Stimulated activated CD8-positive, alpha-beta memory T cell treated with anti-CD3 and anti-CD28 coated beads, Interleukin-2, amount 100 ng/mL, for 1 hour (primary cell): ENCODE measurements around the gene CCDC102A.

Source experiments
- DNase-seq, 2 donors: peaks; one replicate each; pipeline ENCODE4 v3.0.0-alpha.2; 2020; ENCODE audit warnings: low read depth in 2 of 2

Gene CCDC102A

GRCh38 chr16:57479205-57479975 is 57.0 kb downstream of the CCDC102A start:
- DNase-seq, result no peak

GRCh38 chr16:57478396-57479204 is 57.8 kb downstream of the CCDC102A start:
- DNase-seq, result no peak

GRCh38 chr16:57477531-57478202 is 58.7 kb downstream of the CCDC102A start:
- no peak for DNase-seq

DNA sequence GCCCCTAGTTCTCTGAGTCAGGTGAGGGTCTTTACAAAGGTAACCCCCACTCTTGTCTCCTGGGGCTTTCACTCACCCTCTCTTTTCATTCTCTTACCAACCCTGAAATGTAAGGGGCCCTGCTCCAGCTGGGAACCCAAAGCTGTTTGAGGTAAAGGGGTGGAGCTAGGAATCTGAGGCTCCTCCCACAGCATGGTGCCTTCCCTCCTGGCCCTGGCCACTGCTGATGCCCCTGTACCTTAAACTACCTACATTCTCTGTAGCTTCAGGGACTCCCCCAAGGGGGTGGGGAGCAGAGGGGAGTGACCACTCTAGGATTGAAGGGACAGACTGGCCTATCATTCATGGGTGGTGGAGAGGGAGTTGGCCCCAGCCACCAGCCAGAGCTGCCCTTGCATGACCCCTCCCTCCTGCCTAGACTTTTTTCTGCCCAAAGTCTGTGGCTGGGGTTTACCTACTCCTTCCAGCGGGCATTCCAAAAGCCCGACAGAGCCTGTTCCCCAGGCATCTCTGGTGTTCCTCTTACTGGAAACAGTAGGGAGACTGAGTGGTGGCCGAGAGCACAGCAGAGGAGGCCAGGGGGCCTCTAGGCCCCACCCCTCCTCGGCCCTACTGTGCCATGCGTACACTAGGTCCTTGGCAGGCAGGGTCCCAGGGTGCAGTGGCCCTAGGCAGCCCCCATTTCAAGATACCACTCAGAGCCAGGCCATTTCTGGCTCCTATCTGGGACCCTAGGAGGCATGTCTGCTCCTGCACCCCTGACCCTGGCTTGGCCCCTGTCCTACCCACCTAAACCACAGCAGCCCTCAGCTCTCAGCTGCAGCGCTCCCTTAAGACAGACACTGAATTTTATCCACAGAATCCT is 59.6 kb downstream of the CCDC102A start:
- DNase-seq, result no peak

DNA sequence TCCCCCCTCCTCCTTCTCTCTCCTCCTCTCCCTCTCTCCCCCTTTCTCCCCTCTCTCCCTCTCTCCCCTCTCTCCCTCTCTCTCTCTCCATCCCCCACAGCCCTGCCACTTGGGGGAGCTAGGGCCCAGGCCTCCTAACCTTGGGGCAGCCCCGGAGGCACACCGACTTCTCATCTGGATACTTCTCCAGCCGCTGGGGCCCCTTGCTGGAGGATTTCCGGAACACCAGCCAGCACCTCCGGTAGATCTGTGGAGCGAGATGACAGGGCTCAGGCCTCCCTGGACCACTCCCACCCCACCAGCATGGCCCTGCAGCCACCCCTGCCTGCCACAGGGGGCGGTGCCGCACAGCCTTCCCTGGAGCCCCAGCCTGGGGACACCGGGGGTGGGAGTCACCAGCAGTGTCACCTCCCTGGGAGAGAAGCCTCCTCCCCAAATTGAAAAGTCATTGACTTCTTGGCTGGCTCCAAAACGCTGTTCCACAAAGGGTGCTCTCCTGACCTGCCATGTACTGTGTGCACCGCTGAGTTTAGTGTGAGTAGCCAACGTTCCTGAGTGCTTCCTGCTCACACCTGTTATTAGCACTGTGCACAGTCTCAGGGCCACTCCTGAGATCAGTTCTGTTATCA is 60.5 kb downstream of the CCDC102A start:
- peak; percentile 44 to 48 for DNase-seq

DNA sequence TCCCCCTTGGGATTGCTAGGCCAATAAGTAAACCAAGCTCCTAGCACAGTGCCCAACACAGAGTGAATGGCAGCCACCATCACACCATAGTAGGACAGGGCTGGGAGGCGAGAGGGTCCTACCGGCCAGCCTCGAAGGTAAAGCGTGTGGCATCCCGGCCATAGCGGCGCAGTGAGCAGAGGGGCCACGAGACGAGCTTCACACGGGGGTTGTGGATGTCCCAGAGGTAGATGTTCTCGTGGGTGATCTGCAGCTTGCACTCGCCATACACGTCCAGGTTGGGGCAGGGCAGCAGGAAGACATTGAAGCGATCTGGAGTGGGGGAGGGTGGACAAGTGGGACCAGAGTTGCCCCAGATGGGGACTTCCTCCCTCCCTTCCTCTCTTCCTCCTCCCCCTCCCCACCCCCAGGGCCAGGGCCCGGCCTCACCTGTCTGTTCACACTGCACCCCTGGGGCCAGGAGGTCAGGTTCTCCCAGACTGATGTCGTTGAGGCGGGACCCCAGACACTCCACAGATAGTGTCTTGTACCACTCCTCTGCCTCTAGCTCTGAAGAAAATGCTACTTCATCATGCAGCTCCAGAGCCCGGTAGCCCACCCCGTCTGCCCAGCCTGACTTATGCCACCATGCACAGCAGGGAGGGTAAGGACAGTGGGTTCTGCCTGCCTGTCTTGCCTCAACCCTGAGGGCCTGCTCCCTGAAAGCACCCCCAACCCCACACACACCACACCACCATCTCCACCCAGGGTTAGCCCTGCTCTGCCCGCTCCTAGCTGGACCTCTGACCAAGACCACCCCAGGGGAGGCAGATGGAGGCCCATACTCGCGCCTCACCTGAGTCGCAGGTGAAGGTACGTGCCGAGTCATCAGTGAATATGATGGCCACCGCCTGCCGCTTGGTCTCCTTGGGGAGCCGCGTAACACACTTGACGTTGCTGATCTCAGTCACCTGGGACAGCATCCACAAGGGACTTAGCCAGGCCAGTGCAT is 61.4 kb downstream of the CCDC102A start:
- DNase-seq, result no peak

- no peak for DNase-seq
Observed at GRCh38 chr16:57473906-57474305, 62.5 kb downstream of the CCDC102A start.

GRCh38 chr16:57473176-57473840 is 63.1 kb downstream of the CCDC102A start:
- no peak for DNase-seq

- DNase-seq, result no peak
Observed at GRCh38 chr16:57472665-57473060, 63.7 kb downstream of the CCDC102A start.

DNA sequence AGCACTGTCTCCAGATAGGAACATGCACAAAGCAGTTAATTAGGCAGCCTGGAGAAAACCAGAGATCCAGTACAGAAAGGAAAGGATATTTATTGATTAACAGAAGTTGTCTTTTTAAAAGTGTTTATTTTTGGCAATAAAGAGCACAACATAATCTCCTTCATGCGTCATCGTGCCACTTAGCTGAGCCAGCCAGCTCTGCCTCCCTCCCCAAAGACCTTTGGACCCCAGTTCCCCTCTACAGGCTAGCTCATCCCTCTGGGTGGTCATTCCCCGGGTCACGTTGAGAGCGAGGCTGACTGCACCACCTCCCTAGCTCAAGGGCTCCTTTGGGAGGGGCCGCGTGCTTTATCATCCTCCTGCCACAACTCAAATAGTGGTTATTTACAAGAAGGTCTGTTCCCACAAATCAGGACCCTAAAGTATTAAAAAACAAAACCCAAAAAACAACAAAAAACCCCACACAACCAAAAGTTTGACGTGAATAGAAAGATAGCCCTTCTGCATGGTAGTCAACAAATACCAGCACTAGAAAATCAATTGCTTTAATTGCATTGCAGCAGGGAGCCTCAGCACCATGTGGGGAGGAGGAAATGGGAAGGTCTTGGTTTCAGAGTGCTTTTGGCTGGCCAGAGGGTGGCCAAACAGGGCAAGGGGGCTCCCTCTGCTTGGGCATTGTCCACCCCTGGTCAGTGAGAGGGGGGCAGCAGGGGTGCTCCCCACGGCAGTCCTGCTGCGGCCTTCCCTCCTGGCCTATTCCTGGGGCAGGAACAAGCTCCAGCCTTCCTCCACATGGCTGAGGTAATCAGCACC is 64.3 kb downstream of the CCDC102A start:
- no peak for DNase-seq

GRCh38 chr16:57471209-57471608 is 65.2 kb downstream of the CCDC102A start:
- DNase-seq, result no peak

GRCh38 chr16:57470711-57471110 is 65.7 kb downstream of the CCDC102A start:
- DNase-seq, result no peak

GRCh38 chr16:57469917-57470470 is 66.4 kb downstream of the CCDC102A start:
- no peak for DNase-seq

- DNase-seq, result no peak
Observed at GRCh38 chr16:57469046-57469445, 67.3 kb downstream of the CCDC102A start.

GRCh38 chr16:57468346-57468745 is 68.0 kb downstream of the CCDC102A start:
- no peak for DNase-seq

GRCh38 chr16:57464523-57464922 is 71.8 kb downstream of the CCDC102A start:
- DNase-seq, result no peak

- DNase-seq, result no peak
Observed at GRCh38 chr16:57462978-57463362, 73.4 kb downstream of the CCDC102A start.
